Gastroesophageal sphincter (tissue), 4 donors: ENCODE results near the gene C1orf198. TPM values are rescaled to one million over a fixed set of nuclear protein-coding genes. Genes with fewer than 3 reads are reported as not detected.

Source experiments
- ATAC-seq: fragments of 150-250 bp; one replicate; pipeline ENCODE4 v1.9.1; 2016; ENCODE audit warnings: mild to moderate bottlenecking, moderate library complexity
- H3K27ac ChIP-seq, 4 donors: fragments of 200-600 bp; sonication (generic) in 3 of 4; 1 replicate in 3 of 4; 2 replicates in 1 of 4; pipeline ENCODE4 v1.5.1; 2016 to 2019
- H3K27me3 ChIP-seq: fragments of 200-600 bp; sonication (generic); one replicate; pipeline ENCODE4 v1.5.1; 2019
- H3K36me3 ChIP-seq, 2 donors: fragments of 200-600 bp; sonication (generic); one replicate each; pipeline ENCODE4 v1.5.1; 2019; ENCODE audit warnings: control low read depth in 1 of 2
- H3K4me1 ChIP-seq, 3 donors: fragments of 200-600 bp; sonication (generic); 1 replicate in 2 of 3; 2 replicates in 1 of 3; pipeline ENCODE4 v1.5.1; 2016 to 2019; ENCODE audit warnings: control low read depth in 2 of 3
- H3K4me3 ChIP-seq, 2 donors: fragments of 200-600 bp; sonication (generic); one replicate each; pipeline ENCODE4 v1.5.1; 2019; ENCODE audit warnings: mild to moderate bottlenecking in 1 of 2, moderate library complexity in 1 of 2
- H3K9me3 ChIP-seq, 3 donors: fragments of 200-600 bp; sonication (generic); one replicate each; pipeline ENCODE4 v1.5.1; 2017 to 2019; ENCODE audit warnings: control low read depth in 2 of 3
- EP300 ChIP-seq: sonication (generic); formaldehyde crosslinking; IDR thresholded peaks from one replicate; pipeline ENCODE4 v1.6.1; 2017; ENCODE audit warnings: antibody characterized with exemption, mild to moderate bottlenecking
- POLR2A ChIP-seq, 2 donors: fragments of 450-650 bp; IDR thresholded peaks; one replicate each; pipeline ENCODE4 v1.6.1; 2017; ENCODE audit warnings: antibody characterized with exemption in 2 of 2, mild to moderate bottlenecking in 2 of 2, moderate library complexity in 1 of 2
- POLR2AphosphoS5 ChIP-seq: sonication (generic); formaldehyde crosslinking; IDR thresholded peaks from one replicate; pipeline ENCODE4 v1.6.1; 2017; ENCODE audit warnings: antibody characterized with exemption
- WGBS, 2 donors: methylation state at CpG; one replicate each; pipeline ENCODE4 v1.1.5; 2018; ENCODE audit warnings: low coverage in 1 of 2; 5-methylcytosine and 5-hydroxymethylcytosine counted together
- total RNA-seq, 4 donors: library from RNA; depleted of rRNA; stranded (reverse); fragments of >200 nt; gene quantifications; one replicate each; pipeline ENCODE4 v1.1.0, GENCODE V29; 2016
- TF ChIP-seq, protein P1 (sequence below), 4 experiments: fragments of 200-600 bp in 2 of 4; fragments of 450-650 bp in 2 of 4; sonication (generic) in 1 of 4; IDR thresholded peaks; one replicate each; pipeline ENCODE4 v1.5.1; 2017 to 2019; ENCODE audit warnings: antibody characterized with exemption in 4 of 4, mild to moderate bottlenecking in 2 of 4, moderate library complexity in 2 of 4

The C1orf198 gene
- total RNA-seq, 4 donors from 2014 or later, result 115 to 219 (median 172) TPM

DNA sequence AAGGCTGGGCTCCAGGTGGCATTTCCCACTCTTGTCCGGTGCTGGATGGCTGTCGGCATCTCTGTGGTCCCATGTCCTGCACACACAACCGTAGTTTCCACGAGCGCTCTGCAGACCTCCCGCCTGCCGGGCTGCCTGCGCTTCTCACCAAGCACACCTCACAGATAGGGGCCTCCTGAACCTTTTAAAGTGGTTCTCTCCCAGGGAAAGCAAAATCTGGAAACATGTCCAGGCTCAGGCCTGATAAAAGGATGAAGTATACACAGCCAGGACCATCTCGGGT is 74.9 kb downstream of the C1orf198 start:
- H3K4me3 ChIP-seq, result no peak overlapping the region
- no peaks in the 10 kb centered on the region for H3K27me3 ChIP-seq
- no peak overlapping the region for H3K27ac ChIP-seq
- no peaks in the 10 kb centered on the region for H3K36me3 ChIP-seq
- no peak for ATAC-seq
- 33 to 77% methylated on average over 1 to 5 of the region's 9 CpGs for WGBS, 2 donors
- peaks cover 0 to 8% (median 0%) of the 10 kb centered on the region in 3 donors for H3K4me1 ChIP-seq
- H3K9me3 ChIP-seq, result no peaks in the 10 kb centered on the region
- no peak for TF ChIP-seq POLR2AphosphoS5

- TF ChIP-seq EP300, result no peak
- no peak for TF ChIP-seq POLR2AphosphoS5
- TF ChIP-seq POLR2A (IDR thresholded peaks at IDR 0.05), result no peak
- TF ChIP-seq, protein P1, sequence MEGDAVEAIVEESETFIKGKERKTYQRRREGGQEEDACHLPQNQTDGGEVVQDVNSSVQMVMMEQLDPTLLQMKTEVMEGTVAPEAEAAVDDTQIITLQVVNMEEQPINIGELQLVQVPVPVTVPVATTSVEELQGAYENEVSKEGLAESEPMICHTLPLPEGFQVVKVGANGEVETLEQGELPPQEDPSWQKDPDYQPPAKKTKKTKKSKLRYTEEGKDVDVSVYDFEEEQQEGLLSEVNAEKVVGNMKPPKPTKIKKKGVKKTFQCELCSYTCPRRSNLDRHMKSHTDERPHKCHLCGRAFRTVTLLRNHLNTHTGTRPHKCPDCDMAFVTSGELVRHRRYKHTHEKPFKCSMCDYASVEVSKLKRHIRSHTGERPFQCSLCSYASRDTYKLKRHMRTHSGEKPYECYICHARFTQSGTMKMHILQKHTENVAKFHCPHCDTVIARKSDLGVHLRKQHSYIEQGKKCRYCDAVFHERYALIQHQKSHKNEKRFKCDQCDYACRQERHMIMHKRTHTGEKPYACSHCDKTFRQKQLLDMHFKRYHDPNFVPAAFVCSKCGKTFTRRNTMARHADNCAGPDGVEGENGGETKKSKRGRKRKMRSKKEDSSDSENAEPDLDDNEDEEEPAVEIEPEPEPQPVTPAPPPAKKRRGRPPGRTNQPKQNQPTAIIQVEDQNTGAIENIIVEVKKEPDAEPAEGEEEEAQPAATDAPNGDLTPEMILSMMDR (IDR thresholded peaks at IDR 0.05), result no peak
- Histone ChIP-seq H3K4me1 (peaks cover 0 to 4% (median 0%) of the 10 kb centered on the region in 3 donors), H3K27ac (no peak overlapping the region), H3K27me3 (no peaks in the 10 kb centered on the region), H3K36me3 (no peaks in the 10 kb centered on the region), H3K9me3 (no peaks in the 10 kb centered on the region), H3K4me3 (no peak overlapping the region)
- 77 to 88% methylated on average over 5 to 8 of the region's 13 CpGs for WGBS, 2 donors
- no peak for ATAC-seq
Measured at GRCh38 chr1:230792691-230793462, 75.4 kb downstream of the C1orf198 start.

DNA sequence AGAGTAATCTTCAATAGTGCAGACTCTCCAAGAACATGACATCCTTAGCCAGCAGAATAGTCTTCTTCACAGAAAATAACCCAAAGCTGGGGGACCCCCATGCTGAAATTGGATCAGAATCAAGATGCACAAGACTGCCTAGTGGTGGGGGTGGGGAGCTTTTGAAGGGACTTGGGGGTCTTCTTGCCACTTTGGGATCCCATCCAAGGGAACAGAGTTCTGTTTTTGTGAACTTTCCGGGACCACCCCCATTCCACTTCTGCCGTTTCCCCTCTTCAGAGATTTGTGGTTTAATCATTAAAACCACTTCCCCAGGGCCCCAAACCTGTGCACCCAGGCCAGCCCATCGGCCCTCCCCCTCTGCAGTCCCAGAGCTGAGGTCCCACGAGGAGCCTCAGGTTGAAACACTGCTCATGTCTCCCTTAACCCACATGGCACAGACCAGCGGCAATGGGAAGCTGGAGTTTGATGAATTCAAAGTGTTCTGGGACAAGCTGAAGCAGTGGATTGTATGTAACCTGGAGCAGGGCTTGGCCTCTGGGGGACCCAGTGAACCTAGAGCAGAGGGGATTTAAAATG is 76.2 kb downstream of the C1orf198 start:
- Histone ChIP-seq H3K27ac (no peak overlapping the region), H3K4me3 (no peak overlapping the region), H3K9me3 (no peaks in the 10 kb centered on the region), H3K4me1 (no peaks in the 10 kb centered on the region), H3K36me3 (no peaks in the 10 kb centered on the region), H3K27me3 (no peaks in the 10 kb centered on the region)
- no peak for TF ChIP-seq EP300
- TF ChIP-seq POLR2A (IDR thresholded peaks at IDR 0.05), result no peak
- 61 to 90% methylated on average over 2 of the region's 5 CpGs for WGBS, 2 donors
- ATAC-seq, result no peak

DNA sequence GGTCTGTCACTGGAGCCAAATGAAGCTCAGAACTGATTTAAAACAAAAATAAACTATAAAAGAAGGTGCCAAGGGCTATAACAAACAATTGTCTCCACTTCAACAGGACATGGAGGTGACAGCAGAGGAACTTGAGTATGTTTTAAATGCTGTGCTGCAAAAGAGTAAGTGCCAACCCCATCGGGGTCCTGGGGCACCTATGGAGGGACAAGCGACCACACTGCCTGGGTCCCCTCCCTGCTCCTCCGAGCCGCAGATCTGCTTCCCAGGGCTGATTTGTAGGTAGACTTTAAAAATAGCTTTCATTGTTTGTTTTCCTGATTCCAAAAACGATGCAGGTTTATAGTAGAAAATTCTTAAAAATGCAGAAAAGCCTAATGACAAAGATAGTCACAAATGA is 78.3 kb downstream of the C1orf198 start:
- 88 to 92% methylated on average over 5 of the region's 5 CpGs for WGBS, 2 donors
- no peaks in the 10 kb centered on the region for H3K9me3 ChIP-seq

GRCh38 chr1:230788561-230789275 is 79.6 kb downstream of the C1orf198 start:
- 88 to 90% methylated on average over 6 to 7 of the region's 10 CpGs for WGBS, 2 donors
- Histone ChIP-seq H3K27ac (no peak overlapping the region), H3K27me3 (no peaks in the 10 kb centered on the region), H3K9me3 (no peaks in the 10 kb centered on the region), H3K4me1 (no peaks in the 10 kb centered on the region), H3K4me3 (no peak overlapping the region), H3K36me3 (no peaks in the 10 kb centered on the region)
- ATAC-seq, result no peak
- TF ChIP-seq POLR2A (IDR thresholded peaks at IDR 0.05) (no peak), EP300 (no peak), POLR2AphosphoS5 (no peak)
- TF ChIP-seq, protein P1 (IDR thresholded peaks at IDR 0.05), result no peak

More for the DNA sequence above, 78.3 kb downstream of the C1orf198 start:
- Histone ChIP-seq H3K27me3 (no peaks in the 10 kb centered on the region), H3K36me3 (no peaks in the 10 kb centered on the region), H3K4me1 (no peaks in the 10 kb centered on the region), H3K4me3 (no peak overlapping the region), H3K27ac (no peak overlapping the region)
- no peak for ATAC-seq
- no peak for TF ChIP-seq POLR2A (IDR thresholded peaks at IDR 0.05)
- no peak for TF ChIP-seq EP300
- TF ChIP-seq POLR2AphosphoS5, result no peak
- TF ChIP-seq, protein P1 (IDR thresholded peaks at IDR 0.05), result no peak
